Right atrium auricular region (tissue), 2 donors: ENCODE measurements around the gene C1orf116. TPM values are rescaled to one million over a fixed set of nuclear protein-coding genes. Genes with fewer than 3 reads are reported as not detected.

Source experiments
- DNase-seq: peaks from one replicate; pipeline ENCODE4 v3.0.0-alpha.2; 2019; ENCODE audit warnings: low spot score
- H3K27ac ChIP-seq, 2 donors: fragments of 200-600 bp; sonication (generic); 1 replicate in 1 of 2; 2 replicates in 1 of 2; pipeline ENCODE4 v1.5.1; 2016 to 2019
- H3K27me3 ChIP-seq, 2 donors: fragments of 200-600 bp; sonication (generic); one replicate each; pipeline versions ENCODE4 v1.5.1 to v1.6.0; 2017 to 2019
- H3K36me3 ChIP-seq: fragments of 200-600 bp; sonication (generic); one replicate; pipeline ENCODE4 v1.5.1; 2016
- H3K4me1 ChIP-seq, 2 donors: fragments of 200-600 bp; sonication (generic); one replicate each; pipeline versions ENCODE4 v1.5.1 to v1.6.0; 2017 to 2019
- H3K4me3 ChIP-seq, 2 donors: fragments of 200-600 bp; sonication (generic); 1 replicate in 1 of 2; 2 replicates in 1 of 2; pipeline ENCODE4 v1.5.1; 2017 to 2019; ENCODE audit warnings: mild to moderate bottlenecking in 1 of 2, moderate library complexity in 1 of 2
- H3K9me3 ChIP-seq, 2 donors: fragments of 200-600 bp; sonication (generic); one replicate each; pipeline ENCODE4 v1.5.1; 2019
- total RNA-seq, 2 donors: library from RNA; depleted of rRNA; stranded (reverse); fragments of >200 nt; gene quantifications; one replicate each; pipeline ENCODE4 v1.1.0, GENCODE V29; 2016
- TF ChIP-seq, protein P1 (sequence below), 2 donors: fragments of 200-600 bp; sonication (generic); IDR thresholded peaks; one replicate each; pipeline ENCODE4 v1.5.1; 2019; ENCODE audit warnings: antibody characterized with exemption in 2 of 2

Gene C1orf116
- total RNA-seq, 2 donors from 2014 or later = 0.07 to 0.35 TPM

DNA sequence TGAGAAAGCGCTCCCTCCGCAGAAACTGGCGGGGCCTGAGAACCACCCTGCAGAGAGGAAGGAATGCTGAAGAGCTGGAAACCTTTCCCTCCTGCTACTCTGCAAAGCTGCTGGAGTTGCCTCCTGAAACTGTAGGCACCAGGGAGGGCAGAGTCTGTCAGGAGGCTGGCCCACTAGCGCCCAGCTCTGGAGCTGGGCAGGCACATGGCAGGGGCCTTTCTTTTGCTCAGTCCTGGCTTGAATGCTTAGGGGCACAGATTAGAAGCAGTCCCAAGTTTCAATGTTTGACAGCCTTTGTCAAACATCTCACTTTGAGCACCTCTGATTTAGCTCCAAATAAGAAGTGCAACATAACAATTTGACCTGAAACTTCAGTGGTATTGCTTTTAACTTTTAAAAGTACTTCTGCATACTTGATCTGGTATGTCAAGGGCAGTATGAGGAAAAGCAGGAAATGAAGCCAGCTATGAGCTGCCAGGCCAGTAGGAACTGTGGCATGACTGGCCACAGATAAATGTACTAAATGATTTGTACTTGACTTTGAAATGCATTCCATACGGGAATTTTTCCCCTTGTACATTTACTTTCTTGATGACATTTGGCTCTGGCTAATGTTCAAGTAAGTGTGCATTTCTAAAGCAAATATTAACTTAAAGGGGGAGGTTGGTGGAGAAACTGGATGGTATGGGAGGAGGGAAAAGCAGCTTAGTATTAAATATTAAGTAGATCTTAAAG lies 7.2 kb downstream of the C1orf116 start:
- DNase-seq = no peak
- H3K4me1 ChIP-seq = peaks cover 0 to 32% of the 10 kb centered on the region in 2 donors
- H3K36me3 ChIP-seq = no peaks in the 10 kb centered on the region
- TF ChIP-seq, protein P1, sequence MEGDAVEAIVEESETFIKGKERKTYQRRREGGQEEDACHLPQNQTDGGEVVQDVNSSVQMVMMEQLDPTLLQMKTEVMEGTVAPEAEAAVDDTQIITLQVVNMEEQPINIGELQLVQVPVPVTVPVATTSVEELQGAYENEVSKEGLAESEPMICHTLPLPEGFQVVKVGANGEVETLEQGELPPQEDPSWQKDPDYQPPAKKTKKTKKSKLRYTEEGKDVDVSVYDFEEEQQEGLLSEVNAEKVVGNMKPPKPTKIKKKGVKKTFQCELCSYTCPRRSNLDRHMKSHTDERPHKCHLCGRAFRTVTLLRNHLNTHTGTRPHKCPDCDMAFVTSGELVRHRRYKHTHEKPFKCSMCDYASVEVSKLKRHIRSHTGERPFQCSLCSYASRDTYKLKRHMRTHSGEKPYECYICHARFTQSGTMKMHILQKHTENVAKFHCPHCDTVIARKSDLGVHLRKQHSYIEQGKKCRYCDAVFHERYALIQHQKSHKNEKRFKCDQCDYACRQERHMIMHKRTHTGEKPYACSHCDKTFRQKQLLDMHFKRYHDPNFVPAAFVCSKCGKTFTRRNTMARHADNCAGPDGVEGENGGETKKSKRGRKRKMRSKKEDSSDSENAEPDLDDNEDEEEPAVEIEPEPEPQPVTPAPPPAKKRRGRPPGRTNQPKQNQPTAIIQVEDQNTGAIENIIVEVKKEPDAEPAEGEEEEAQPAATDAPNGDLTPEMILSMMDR (IDR thresholded peaks at IDR 0.05) = no peak
- no peaks in the 10 kb centered on the region for H3K27me3 ChIP-seq
- no peaks in the 10 kb centered on the region for H3K9me3 ChIP-seq
- no peak overlapping the region for H3K4me3 ChIP-seq
- peak overlapping the region; percentile 42 to 89 for H3K27ac ChIP-seq

DNA sequence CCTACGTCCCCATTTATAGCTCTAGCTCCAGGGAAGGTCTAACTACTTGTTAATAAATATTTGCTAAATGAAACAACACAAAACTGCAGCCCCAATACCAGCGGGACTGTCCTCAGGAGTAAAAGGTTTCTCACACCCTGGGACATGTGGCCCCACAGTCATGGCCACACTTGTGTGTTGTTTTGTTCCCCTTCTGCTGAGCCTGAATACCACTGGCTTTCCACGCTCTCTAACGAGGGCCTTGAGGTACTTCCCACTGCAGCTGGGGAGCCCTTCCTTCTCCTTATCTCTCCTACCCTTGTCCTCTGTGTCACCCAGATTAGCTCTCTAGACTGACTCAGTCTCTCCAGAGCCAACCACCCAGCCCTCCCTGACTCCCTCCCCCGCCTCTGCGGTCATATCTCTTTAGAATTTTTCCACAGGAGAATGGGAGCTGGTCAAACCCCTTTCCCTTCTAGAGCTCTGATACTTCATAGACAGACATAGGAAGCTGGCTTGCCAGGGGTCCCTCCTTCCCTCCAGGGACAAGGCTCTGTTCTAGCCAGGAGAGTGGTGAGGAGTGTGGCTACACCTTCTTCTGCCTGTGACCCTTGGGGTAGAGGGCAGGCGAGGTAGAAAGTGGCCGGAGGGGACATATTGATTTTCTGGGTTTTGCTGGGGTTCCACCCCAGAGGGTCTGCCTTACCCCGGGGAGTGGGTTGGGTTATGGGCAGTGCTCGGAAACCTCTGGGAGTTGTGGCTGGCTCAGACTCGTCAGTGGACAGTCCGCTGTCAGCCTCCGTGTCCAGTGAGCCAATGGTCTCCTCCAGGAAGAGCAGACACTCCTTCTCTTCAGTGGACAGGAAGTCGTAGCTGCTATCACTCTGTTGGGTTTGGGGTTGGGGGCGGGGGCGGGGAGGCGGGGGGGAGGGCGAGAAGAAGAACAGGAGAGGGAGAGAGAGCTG lies 8.1 kb downstream of the C1orf116 start:
- TF ChIP-seq, protein P1 (IDR thresholded peaks at IDR 0.05) = no peak
- Histone ChIP-seq H3K36me3 (no peaks in the 10 kb centered on the region), H3K27me3 (no peaks in the 10 kb centered on the region), H3K9me3 (no peaks in the 10 kb centered on the region), H3K4me1 (peaks cover 0 to 32% of the 10 kb centered on the region in 2 donors), H3K4me3 (no peak overlapping the region), H3K27ac (peak overlapping the region; percentile 42 to 89)
- no peak for DNase-seq

DNA sequence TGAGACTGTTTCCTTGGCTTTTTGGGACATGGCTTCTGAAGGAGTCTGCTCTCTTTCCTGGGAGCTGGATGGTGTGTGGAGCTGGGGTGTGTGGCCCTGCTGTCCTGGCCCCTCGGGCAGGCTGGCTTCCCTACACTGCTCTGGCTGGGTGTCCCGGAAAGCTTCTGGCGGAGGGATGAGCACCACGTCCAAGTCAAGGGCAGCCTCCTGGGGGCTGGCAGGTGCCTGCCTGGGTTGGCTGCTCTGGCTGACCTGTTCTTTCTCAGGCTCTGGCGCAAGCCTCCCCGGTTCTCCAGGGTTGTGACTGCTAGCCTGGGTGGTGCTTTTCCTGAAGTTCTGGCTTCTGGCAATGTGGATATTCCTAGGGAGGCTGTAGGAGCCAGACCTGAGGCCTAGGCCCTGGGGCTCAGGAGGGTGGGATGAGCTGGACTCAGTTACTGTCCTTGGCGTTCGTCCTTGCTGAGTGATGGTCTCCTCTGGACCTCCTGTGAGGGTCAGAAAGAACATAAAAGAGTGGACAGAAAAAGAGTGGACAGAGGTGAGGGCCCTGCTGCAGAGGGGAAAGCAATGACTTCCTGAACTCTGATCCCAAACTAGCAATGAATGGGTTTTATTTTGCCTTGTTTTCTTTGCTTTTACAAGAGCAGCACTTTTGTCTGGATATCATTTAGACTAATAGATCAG lies 9.4 kb downstream of the C1orf116 start:
- H3K36me3 ChIP-seq = no peaks in the 10 kb centered on the region
- TF ChIP-seq, protein P1 (IDR thresholded peaks at IDR 0.05) = no peak
- H3K4me1 ChIP-seq = peaks cover 0 to 32% of the 10 kb centered on the region in 2 donors
- H3K4me3 ChIP-seq = no peak overlapping the region
- peak overlapping the region in 1 of 2 donors; percentile 89 for H3K27ac ChIP-seq
- DNase-seq = no peak
- no peaks in the 10 kb centered on the region for H3K9me3 ChIP-seq
- H3K27me3 ChIP-seq = no peaks in the 10 kb centered on the region

DNA sequence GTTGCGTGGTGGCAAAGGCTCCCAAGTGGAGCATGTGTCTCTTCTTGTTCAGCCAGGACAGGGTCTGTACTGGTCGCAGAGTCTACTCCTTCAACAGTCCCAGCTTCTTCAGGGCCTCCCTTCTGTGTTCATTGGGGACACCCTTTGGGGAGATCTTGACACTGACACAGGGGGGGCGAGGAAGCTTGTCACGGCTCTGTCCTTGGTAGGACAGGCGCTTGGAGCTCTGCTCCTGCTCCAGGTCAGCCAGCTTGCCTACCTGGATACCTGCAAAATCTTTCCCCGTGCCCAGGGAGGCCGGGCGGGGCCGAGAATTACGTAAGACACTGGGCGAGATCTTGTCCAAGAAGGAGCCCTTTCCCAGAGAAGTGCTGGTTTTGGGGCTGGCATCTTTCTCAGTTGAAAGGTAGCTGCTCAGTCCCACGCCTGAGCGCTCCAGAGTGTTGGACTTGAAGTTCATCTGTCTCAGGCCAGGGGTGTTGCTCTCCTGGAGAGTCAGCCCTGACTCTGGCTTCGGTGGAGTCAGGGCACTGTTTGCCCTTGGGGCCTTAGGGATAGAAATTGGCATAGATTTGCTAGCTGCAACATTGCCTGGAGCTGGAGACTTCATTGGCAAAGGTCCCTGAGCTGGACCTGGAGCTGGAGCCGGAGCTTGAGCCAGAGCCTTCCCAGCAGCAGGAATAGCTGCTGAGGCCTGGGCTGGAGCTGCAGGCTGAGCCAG lies 10.5 kb downstream of the C1orf116 start:
- Histone ChIP-seq H3K27me3 (no peaks in the 10 kb centered on the region), H3K4me3 (no peak overlapping the region), H3K9me3 (no peaks in the 10 kb centered on the region), H3K4me1 (peaks cover 0 to 32% of the 10 kb centered on the region in 2 donors), H3K36me3 (no peaks in the 10 kb centered on the region), H3K27ac (no peak overlapping the region)
- TF ChIP-seq, protein P1 (IDR thresholded peaks at IDR 0.05) = no peak
- no peak for DNase-seq
